CD4-positive, alpha-beta T cell (primary cell): Measurements from ENCODE around the gene FBN2. TPM values are rescaled to one million over a fixed set of nuclear protein-coding genes. Genes with fewer than 3 reads are reported as not detected.
"Not testable (repeated sequence)": the region's sequence is repeated elsewhere in the genome, so short reads cannot be mapped to it uniquely, and the experiment has no call there.

ENCODE experiments used
- ATAC-seq: fragments of 200-7000 bp; cut with Tn5 transposase; one replicate; pipeline ENCODE4 v1.10.0; 2022; ENCODE audit warnings: mild to moderate bottlenecking; ENCODE audit not compliant: poor library complexity
- CTCF ChIA-PET: fragments of 350-600 bp; sonication (Branson Sonifier 250); formaldehyde crosslinking; loops from one replicate; lab custom pipeline; 2021; ENCODE audit warnings: antibody characterized with exemption, inconsistent platforms; lab: Charles Lee
- POLR2A ChIA-PET: fragments of 350-600 bp; sonication (Branson Sonifier 250); formaldehyde crosslinking; loops from one replicate; lab custom pipeline; 2021; ENCODE audit warnings: antibody characterized with exemption, inconsistent platforms; lab: Charles Lee
- DNase-seq, 14 experiments: peaks; one replicate each; pipeline ENCODE4 v3.0.0-alpha.2; 2013 to 2020; ENCODE audit warnings: mixed read lengths in 2 of 14
- H3K27ac ChIP-seq, 2 donors: one replicate each; pipeline versions ENCODE4 v1.5.1 to v1.7.0; 2013; ENCODE audit warnings: low read length in 2 of 2, low read depth in 1 of 2, mild to moderate bottlenecking in 1 of 2
- H3K27me3 ChIP-seq, 2 experiments: 1 replicate in 1 of 2; 2 replicates in 1 of 2; pipeline versions ENCODE4 v1.6.1 to v1.7.0; 2013; ENCODE audit warnings: low read length in 2 of 2, control low read depth in 1 of 2, mild to moderate bottlenecking in 1 of 2, moderate library complexity in 1 of 2; ENCODE audit not compliant: insufficient read depth in 2 of 2, control insufficient read depth in 1 of 2
- H3K36me3 ChIP-seq: one replicate; pipeline ENCODE4 v1.6.1; 2013; ENCODE audit warnings: low read length, control low read depth; ENCODE audit not compliant: insufficient read depth
- H3K4me1 ChIP-seq: one replicate; pipeline ENCODE4 v1.6.1; 2013; ENCODE audit warnings: low read length, control low read depth; ENCODE audit not compliant: insufficient read depth
- H3K4me3 ChIP-seq: one replicate; pipeline ENCODE4 v1.5.1; 2013; ENCODE audit warnings: mild to moderate bottlenecking, low read length, moderate library complexity
- H3K9me3 ChIP-seq, 2 experiments: 1 replicate in 1 of 2; 2 replicates in 1 of 2; pipeline versions ENCODE4 v1.6.1 to v1.7.0; 2013; ENCODE audit warnings: low read length in 2 of 2, mild to moderate bottlenecking in 2 of 2, control low read depth in 1 of 2, moderate library complexity in 1 of 2; ENCODE audit not compliant: control insufficient read depth in 1 of 2, insufficient read depth in 1 of 2
- H3K27ac Mint-ChIP-seq: one replicate; pipeline ENCODE4 v1.8.0; 2020; ENCODE audit warnings: mixed read lengths
- H3K27me3 Mint-ChIP-seq: one replicate; pipeline ENCODE4 v1.8.0; 2021; ENCODE audit warnings: mixed read lengths
- H3K36me3 Mint-ChIP-seq: one replicate; pipeline ENCODE4 v1.8.0; 2021; ENCODE audit warnings: low read depth, mixed read lengths
- H3K4me1 Mint-ChIP-seq: one replicate; pipeline ENCODE4 v1.8.0; 2021; ENCODE audit warnings: low read depth, mixed read lengths
- H3K4me3 Mint-ChIP-seq: one replicate; pipeline ENCODE4 v1.8.0; 2020; ENCODE audit warnings: mild to moderate bottlenecking, mixed read lengths
- H3K9me3 Mint-ChIP-seq: one replicate; pipeline ENCODE4 v1.8.0; 2020; ENCODE audit warnings: mixed read lengths
- intact Hi-C, 2 experiments: fragments of 100-400 bp; cut with DNase I in 1 of 2; cut with micrococcal nuclease in 1 of 2; formaldehyde crosslinking; loops; one replicate each; pipeline versions ENCODE4 v1.15.1 to v1.9.0; 2023 to 2025; cut with DNase I, micrococcal nuclease
- total RNA-seq, 174 experiments: library from RNA in 2 of 174; stranded (reverse) in 2 of 174; gene quantifications; one replicate each; pipeline ENCODE4 v1.2.3 and lab custom pipeline; 2021 to 2026
- TF ChIP-seq, protein P1 (sequence below): fragments of 200-600 bp; IDR thresholded peaks from one replicate; pipeline ENCODE4 v1.8.0; 2022; ENCODE audit warnings: antibody characterized with exemption, mild to moderate bottlenecking

Gene FBN2
- total RNA-seq, 2 experiments from 2014 or later: 0.06 TPM; not detected in 1

DNA sequence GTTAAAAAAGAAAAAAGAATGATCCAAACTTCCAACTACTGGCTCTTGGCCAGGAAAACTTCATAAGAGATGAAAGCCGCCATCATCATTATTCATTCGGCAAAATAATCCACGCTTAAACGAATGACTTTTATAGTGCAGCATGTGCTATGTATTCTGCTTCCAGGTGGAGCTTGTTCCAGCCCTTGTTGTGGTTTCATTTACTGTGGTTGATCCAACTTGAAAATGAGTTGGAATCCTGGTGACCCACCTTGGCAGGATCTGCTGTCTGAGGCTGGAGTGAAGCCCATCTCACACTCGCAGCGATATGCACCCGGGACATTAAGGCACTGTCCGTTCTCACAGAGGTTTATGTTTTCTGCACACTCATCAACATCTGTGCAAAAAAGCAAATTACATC lies 209.6 kb downstream of the FBN2 start:
- CTCF ChIA-PET: no interaction called here
- H3K9me3 Mint-ChIP-seq: no peaks in the 10 kb centered on the region
- H3K9me3 ChIP-seq: no peaks in the 10 kb centered on the region
- H3K36me3 ChIP-seq: no peaks in the 10 kb centered on the region
- POLR2A ChIA-PET: no interaction called here
- H3K4me1 Mint-ChIP-seq: no peaks in the 10 kb centered on the region
- TF ChIP-seq, protein P1, sequence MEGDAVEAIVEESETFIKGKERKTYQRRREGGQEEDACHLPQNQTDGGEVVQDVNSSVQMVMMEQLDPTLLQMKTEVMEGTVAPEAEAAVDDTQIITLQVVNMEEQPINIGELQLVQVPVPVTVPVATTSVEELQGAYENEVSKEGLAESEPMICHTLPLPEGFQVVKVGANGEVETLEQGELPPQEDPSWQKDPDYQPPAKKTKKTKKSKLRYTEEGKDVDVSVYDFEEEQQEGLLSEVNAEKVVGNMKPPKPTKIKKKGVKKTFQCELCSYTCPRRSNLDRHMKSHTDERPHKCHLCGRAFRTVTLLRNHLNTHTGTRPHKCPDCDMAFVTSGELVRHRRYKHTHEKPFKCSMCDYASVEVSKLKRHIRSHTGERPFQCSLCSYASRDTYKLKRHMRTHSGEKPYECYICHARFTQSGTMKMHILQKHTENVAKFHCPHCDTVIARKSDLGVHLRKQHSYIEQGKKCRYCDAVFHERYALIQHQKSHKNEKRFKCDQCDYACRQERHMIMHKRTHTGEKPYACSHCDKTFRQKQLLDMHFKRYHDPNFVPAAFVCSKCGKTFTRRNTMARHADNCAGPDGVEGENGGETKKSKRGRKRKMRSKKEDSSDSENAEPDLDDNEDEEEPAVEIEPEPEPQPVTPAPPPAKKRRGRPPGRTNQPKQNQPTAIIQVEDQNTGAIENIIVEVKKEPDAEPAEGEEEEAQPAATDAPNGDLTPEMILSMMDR: no peak
- H3K27me3 ChIP-seq: no peaks in the 10 kb centered on the region
- H3K27ac Mint-ChIP-seq: no peak overlapping the region
- H3K4me1 ChIP-seq: no peaks in the 10 kb centered on the region
- H3K27ac ChIP-seq: no peak overlapping the region
- intact Hi-C loops: no loop called here
- H3K4me3 Mint-ChIP-seq: no peak overlapping the region
- no peak for DNase-seq
- H3K4me3 ChIP-seq: no peak overlapping the region
- no peaks in the 10 kb centered on the region for H3K27me3 Mint-ChIP-seq
- no peaks in the 10 kb centered on the region for H3K36me3 Mint-ChIP-seq
- no peak for ATAC-seq

DNA sequence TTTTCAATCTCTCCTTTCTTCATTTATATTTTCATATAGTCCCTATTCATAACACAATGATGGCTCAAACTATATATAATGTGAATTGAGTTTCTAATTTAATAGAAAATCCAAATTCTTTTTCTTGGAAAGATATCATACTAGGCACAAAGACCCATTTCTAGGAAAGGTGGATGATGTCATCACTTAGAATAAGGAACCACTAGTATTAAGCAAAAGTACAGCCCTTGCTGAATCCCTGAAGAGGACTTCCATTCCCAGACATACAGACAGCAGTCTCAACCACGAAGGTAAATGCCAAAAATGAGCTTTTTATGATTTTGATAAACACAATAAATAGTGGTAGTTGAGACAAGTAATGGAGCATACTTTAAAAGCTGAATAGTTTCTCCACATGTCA lies 210.0 kb downstream of the FBN2 start:
- H3K4me3 ChIP-seq: no peak overlapping the region
- no peaks in the 10 kb centered on the region for H3K27me3 Mint-ChIP-seq
- no peaks in the 10 kb centered on the region for H3K36me3 ChIP-seq
- no peaks in the 10 kb centered on the region for H3K9me3 ChIP-seq
- ChIA-PET CTCF (no interaction called here), POLR2A (no interaction called here)
- H3K9me3 Mint-ChIP-seq: no peaks in the 10 kb centered on the region
- H3K4me1 Mint-ChIP-seq: no peaks in the 10 kb centered on the region
- H3K27ac Mint-ChIP-seq: no peak overlapping the region
- intact Hi-C loops: no loop called here
- H3K4me1 ChIP-seq: no peaks in the 10 kb centered on the region
- no peaks in the 10 kb centered on the region for H3K27me3 ChIP-seq
- ATAC-seq (no peak), DNase-seq (no peak)
- no peak overlapping the region for H3K27ac ChIP-seq
- TF ChIP-seq, protein P1: no peak
- H3K4me3 Mint-ChIP-seq: no peak overlapping the region
- no peaks in the 10 kb centered on the region for H3K36me3 Mint-ChIP-seq

DNA sequence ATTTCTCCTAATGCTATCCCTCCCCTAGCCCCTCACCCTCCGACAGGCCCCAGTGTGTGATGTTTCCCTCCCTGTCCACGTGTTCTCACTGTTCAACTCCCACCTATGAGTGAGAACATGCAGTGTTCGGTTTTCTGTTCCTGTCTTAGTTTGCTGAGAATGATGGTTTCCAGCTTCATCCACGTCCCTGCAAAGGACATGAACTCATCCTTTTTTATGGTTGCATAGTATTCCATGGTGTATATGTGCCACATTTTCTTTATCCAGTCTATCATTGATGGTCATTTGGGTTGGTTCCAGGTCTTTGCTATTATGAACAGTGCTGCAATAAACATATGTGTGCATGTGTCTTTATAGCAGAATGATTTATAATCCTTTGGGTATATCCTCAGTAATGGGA lies 216.6 kb downstream of the FBN2 start:
- H3K4me3 Mint-ChIP-seq, H3K4me3 ChIP-seq, H3K9me3 ChIP-seq, H3K36me3 ChIP-seq, H3K4me1 Mint-ChIP-seq, H3K27me3 Mint-ChIP-seq, ATAC-seq, POLR2A ChIA-PET, DNase-seq, H3K4me1 ChIP-seq, H3K9me3 Mint-ChIP-seq, H3K27me3 ChIP-seq, H3K27ac Mint-ChIP-seq, H3K27ac ChIP-seq, H3K36me3 Mint-ChIP-seq, intact Hi-C loops: not testable (repeated sequence)
- CTCF ChIA-PET: interaction anchor here (1.2 kb wide), 1 partner anchor 9 kb away, joined by 3 read pairs; no protein-coding TSS in a partner anchor

DNA sequence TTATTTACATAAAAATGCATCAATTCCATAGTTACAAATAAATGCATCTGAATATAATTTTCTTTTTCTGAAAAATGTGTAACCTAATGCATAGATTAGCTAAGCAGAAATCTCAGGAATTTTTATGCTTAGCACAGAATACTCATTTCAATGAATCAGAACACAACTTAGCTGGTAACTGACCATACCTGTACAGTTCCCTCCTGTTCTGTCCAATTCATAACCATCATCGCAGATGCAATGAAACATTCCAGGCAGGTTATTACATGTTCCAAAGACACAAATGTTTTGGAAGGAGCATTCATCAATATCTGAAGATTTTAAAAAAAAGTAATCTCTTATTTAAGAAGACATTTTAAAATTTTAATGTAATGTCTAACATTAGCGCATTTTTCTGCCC lies 219.4 kb downstream of the FBN2 start:
- H3K27ac ChIP-seq: no peak overlapping the region
- ATAC-seq: no peak
- H3K27ac Mint-ChIP-seq: no peak overlapping the region
- TF ChIP-seq, protein P1: no peak
- H3K27me3 ChIP-seq: no peaks in the 10 kb centered on the region
- no peak overlapping the region for H3K4me3 ChIP-seq
- DNase-seq: no peak
- no peaks in the 10 kb centered on the region for H3K36me3 Mint-ChIP-seq
- peaks cover 2% of the 10 kb centered on the region for H3K9me3 Mint-ChIP-seq
- no peaks in the 10 kb centered on the region for H3K4me1 ChIP-seq
- ChIA-PET CTCF (no interaction called here), POLR2A (no interaction called here)
- no peaks in the 10 kb centered on the region for H3K36me3 ChIP-seq
- no peaks in the 10 kb centered on the region for H3K4me1 Mint-ChIP-seq
- no peak overlapping the region for H3K4me3 Mint-ChIP-seq
- H3K27me3 Mint-ChIP-seq: no peaks in the 10 kb centered on the region
- intact Hi-C loops: no loop called here
- no peaks in the 10 kb centered on the region for H3K9me3 ChIP-seq
